Measurements from ENCODE around the gene JTB. TPM values are rescaled to one million over a fixed set of nuclear protein-coding genes. Genes with fewer than 3 reads are reported as not detected.

Gene JTB
- total and polyA plus RNA-seq, 9 of the 15 experiments (the other 6 are each of a cell fraction or from before 2014, with no cell fraction given): 24.7 to 308 (median 151) TPM

GRCh38 chr1:153968408-153968807, 9.1 kb downstream of the JTB start (continued):
- no peak for TF ChIP-seq ATF3 (IDR thresholded peaks at IDR 0.05)
- no peak for TF ChIP-seq ATF3 (CRISPR knock-in tag; conservative IDR thresholded peaks at IDR 0.05)
- TF ChIP-seq ZNF609 (CRISPR knock-in tag; IDR thresholded peaks at IDR 0.05; ENCODE audit: borderline replicate concordance): no peak
- 0 out of 2 replicates have a peak, but pooled peaks have one; percentile 23 for TF ChIP-seq GATAD2A (IDR thresholded peaks at IDR 0.05)
- TF ChIP-seq ZNF639 (CRISPR knock-in tag; conservative IDR thresholded peaks at IDR 0.05 in 1 of 2, IDR thresholded peaks at IDR 0.05 in 1 of 2): 0 out of 4 replicates have a peak, but pooled peaks of 1 of the 2 experiments have one; percentile 29
- TF ChIP-seq ZNF740 (CRISPR knock-in tag; IDR thresholded peaks at IDR 0.05): peak; percentile 51
- TF ChIP-seq ZNF740 (tag; IDR thresholded peaks at IDR 0.05): no peak; a peak in 1 of 4 replicates
